K562 (cell line): Measurements from ENCODE around the gene SELENOM. TPM values are rescaled to one million over a fixed set of nuclear protein-coding genes. Genes with fewer than 3 reads are reported as not detected.

Source experiments
- ATAC-seq: fragments of 200-7000 bp; cut with Tn5 transposase; 3 replicates; pipeline ENCODE4 v1.9.1; 2020; ENCODE audit warnings: moderate library complexity
- BruUV-seq: library from RNA; stranded (reverse); fragments of 400-500 nt; replicated peaks from 2 replicates; lab custom pipeline; 2021; lab: Mats Ljungman, UMichigan
- CTCF ChIA-PET: fragments of 300-600 bp; formaldehyde crosslinking; extraction: SDS; loops from one replicate; lab custom pipeline; 2021; ENCODE audit warnings: low intra/inter-chr PET ratio; lab: Yijun Ruan, JAX
- POLR2A ChIA-PET: fragments of 300-600, 350-650 bp; sonication (Branson Sonifier 250); formaldehyde crosslinking; extraction: SDS; loops from one replicate; lab custom pipeline; 2021; ENCODE audit warnings: antibody characterized with exemption, inconsistent platforms; lab: Yijun Ruan, JAX
- DNase-seq, 4 experiments: peaks; one replicate each; pipeline versions ENCODE4 v3.0.0 to v3.0.0-alpha.2; 2011 to 2018; ENCODE audit warnings: low spot score in 3 of 4, mixed read lengths in 3 of 4; ENCODE audit errors: extremely low read depth in 1 of 4
- FAIRE-seq: peaks from 2 replicates; lab custom pipeline; 2011; peaks lifted over from hg19 to GRCh38; lab: Jason Lieb, UNC
- H2AFZ ChIP-seq: 2 replicates; pipeline ENCODE4 v1.6.0; 2011; ENCODE audit warnings: low read depth, low read length, control low read depth, inconsistent platforms
- H3K27ac ChIP-seq: fragments of 200-600 bp; 3 replicates; pipeline ENCODE4 v1.8.0; 2011; ENCODE audit warnings: low read depth, mild to moderate bottlenecking, control low read depth, inconsistent platforms, low read length, moderate library complexity, mixed read lengths; ENCODE audit errors: extremely low read depth
- H3K27me3 ChIP-seq, 2 experiments: fragments of 300-600 bp in 1 of 2; 2 replicates in 1 of 2; 3 replicates in 1 of 2; pipeline versions ENCODE4 v1.6.0 to v1.8.0; 2011; ENCODE audit warnings: inconsistent platforms in 2 of 2, low read length in 2 of 2, mild to moderate bottlenecking in 1 of 2, mixed read lengths in 1 of 2, moderate library complexity in 1 of 2; ENCODE audit not compliant: control insufficient read depth in 2 of 2, insufficient read depth in 2 of 2
- H3K36me3 ChIP-seq: fragments of 300-600 bp; 3 replicates; pipeline ENCODE4 v1.8.0; 2011; ENCODE audit warnings: mild to moderate bottlenecking, low read length, inconsistent platforms; ENCODE audit not compliant: control insufficient read depth, insufficient read depth
- H3K4me1 ChIP-seq, 2 experiments: fragments of 200-600 bp in 1 of 2; replicated peaks in 1 of 2; 2 replicates in 1 of 2; 3 replicates in 1 of 2; pipeline versions ENCODE4 v1.5.1 to v1.8.0; 2011; ENCODE audit warnings: inconsistent platforms in 2 of 2, low read length in 2 of 2, mild to moderate bottlenecking in 1 of 2, mixed read lengths in 1 of 2, moderate library complexity in 1 of 2; ENCODE audit not compliant: control insufficient read depth in 2 of 2, insufficient read depth in 2 of 2
- H3K4me2 ChIP-seq: 2 replicates; pipeline ENCODE4 v1.6.1; 2011; ENCODE audit warnings: low read length, control low read depth, inconsistent platforms, mixed read lengths; ENCODE audit not compliant: insufficient read depth
- H3K4me3 ChIP-seq: fragments of 200-600 bp; sonication (generic), shearing (Covaris generic); 2 replicates; pipeline ENCODE4 v1.5.1; 2016; ENCODE audit warnings: control low read depth, inconsistent platforms
- H3K79me2 ChIP-seq: fragments of 200-600 bp; 3 replicates; pipeline ENCODE4 v1.8.0; 2011; ENCODE audit warnings: low read length, inconsistent platforms; ENCODE audit not compliant: control insufficient read depth, insufficient read depth
- H3K9ac ChIP-seq, 2 experiments: 2 replicates each; pipeline versions ENCODE4 v1.6.0 to v1.6.1; 2011; ENCODE audit warnings: low read depth in 2 of 2, low read length in 2 of 2, control low read depth in 1 of 2, inconsistent platforms in 1 of 2, mild to moderate bottlenecking in 1 of 2, mixed read lengths in 1 of 2; ENCODE audit not compliant: insufficient read depth in 1 of 2
- H3K9me1 ChIP-seq: one replicate; pipeline ENCODE4 v1.6.0; 2011; ENCODE audit warnings: inconsistent platforms, mild to moderate bottlenecking, low read length, moderate library complexity; ENCODE audit not compliant: control insufficient read depth, insufficient read depth
- H3K9me3 ChIP-seq: replicated peaks from 2 replicates; pipeline ENCODE4 v1.5.1; 2011; ENCODE audit warnings: low read depth, low read length, inconsistent platforms; ENCODE audit not compliant: control insufficient read depth, insufficient read depth
- H4K20me1 ChIP-seq: replicated peaks from 2 replicates; pipeline ENCODE4 v1.6.1; 2011; ENCODE audit warnings: low read length, inconsistent platforms, mixed read lengths; ENCODE audit not compliant: control insufficient read depth, insufficient read depth
- BRD4 ChIP-seq: fragments of 200-600 bp; sonication (generic); IDR thresholded peaks from 2 replicates; pipeline ENCODE4 v1.6.1; 2017; ENCODE audit warnings: inconsistent platforms
- CUX1 ChIP-seq: fragments of 200-800 bp; sonication (Bioruptor generic); IDR thresholded peaks from 2 replicates; pipeline ENCODE4 v1.6.1; 2016; ENCODE audit warnings: missing genetic modification characterization, missing compliant biosample characterization
- ELF1 ChIP-seq: fragments of 200-800 bp; sonication (Bioruptor generic); IDR thresholded peaks from 2 replicates; pipeline ENCODE4 v1.6.1; 2016; ENCODE audit warnings: missing genetic modification characterization, missing compliant biosample characterization
- FUS ChIP-seq: fragments of 200-400 bp; formaldehyde crosslinking; optimal IDR thresholded peaks from 2 replicates; pipeline ENCODE3; 2017; ENCODE audit warnings: low read depth, low read length
- GABPB2 ChIP-seq: fragments of 250-450 bp; sonication (Bioruptor Pico); conservative IDR thresholded peaks from 2 replicates; pipeline ENCODE4 v1.5.1; 2021; ENCODE audit warnings: mild to moderate bottlenecking
- GATAD2A ChIP-seq: fragments of 450-650 bp; IDR thresholded peaks from 2 replicates; pipeline ENCODE4 v1.6.1; 2017
- HDAC1 ChIP-seq, 2 experiments: fragments of 450-650 bp; IDR thresholded peaks; 2 replicates each; pipeline ENCODE4 v1.6.1; 2016 to 2017; ENCODE audit warnings: inconsistent platforms in 1 of 2, mild to moderate bottlenecking in 1 of 2, moderate library complexity in 1 of 2
- PTBP1 ChIP-seq: fragments of 200-400 bp; formaldehyde crosslinking; IDR thresholded peaks from 2 replicates; pipeline ENCODE4 v1.6.1; 2017; ENCODE audit warnings: low read depth, low read length
- RAD21 ChIP-seq, 2 experiments: fragments of 250-450 bp in 1 of 2; fragments of 450-650 bp in 1 of 2; sonication (Bioruptor Pico) in 1 of 2; formaldehyde crosslinking in 1 of 2; IDR thresholded peaks in 1 of 2; conservative IDR thresholded peaks in 1 of 2; 2 replicates each; pipeline versions ENCODE4 v1.4.0 to v1.8.0; 2020 to 2022; ENCODE audit warnings: mild to moderate bottlenecking in 2 of 2, moderate library complexity in 1 of 2
- RFX1 ChIP-seq: fragments of 450-650 bp; IDR thresholded peaks from 2 replicates; pipeline ENCODE4 v1.6.1; 2016; ENCODE audit warnings: mild to moderate bottlenecking, moderate library complexity
- SP1 ChIP-seq: sonication (generic); formaldehyde crosslinking; IDR thresholded peaks from 2 replicates; pipeline ENCODE4 v1.8.1; 2022; ENCODE audit warnings: mild to moderate bottlenecking, missing genetic modification reagents
- ZBTB7A ChIP-seq: IDR thresholded peaks from 2 replicates; pipeline ENCODE4 v1.6.1; 2011; ENCODE audit warnings: low read depth, mild to moderate bottlenecking, low read length, moderate library complexity, borderline replicate concordance; ENCODE audit not compliant: control insufficient read depth
- ZNF764 ChIP-seq: fragments of 250-450 bp; sonication (Bioruptor Pico); IDR thresholded peaks from 2 replicates; pipeline ENCODE4 v1.4.0; 2020; ENCODE audit warnings: low read depth, mild to moderate bottlenecking, moderate library complexity
- WGBS: fragments of 100-300 bp; shearing (Covaris generic); methylation state at CpG from one replicate; pipeline ENCODE4 v1.1.6; 2016; ENCODE audit warnings: low coverage, mixed read lengths; ENCODE audit not compliant: insufficient coverage; ENCODE audit errors: missing lambda C conversion rate; 5-methylcytosine and 5-hydroxymethylcytosine counted together
- in situ Hi-C: fragments of 300-500 bp; cut with MboI; formaldehyde crosslinking; loops from 4 replicates; pipeline ENCODE4 v1.15.0; 2018; ENCODE audit warnings: inconsistent platforms, mixed read lengths
- intact Hi-C: fragments of 100-400 bp; cut with micrococcal nuclease; formaldehyde crosslinking; loops from 2 replicates; pipeline ENCODE4 v1.14.2; 2022
- polyA plus RNA-seq, 8 experiments: library from polyadenylated mRNA; depleted of rRNA in 4 of 8; stranded (reverse) in 5 of 8; unstranded in 3 of 8; fragments of >200 nt; fragmentation: Nextera tagmentation in 2 of 8; fragmentation: Illumina TruSeq in 1 of 8; extraction: Ambion mirVana in 2 of 8; extraction: Trizol in 1 of 8; gene quantifications; 2 replicates each; pipeline versions ENCODE4 v1.2.1 to v1.2.3, GENCODE V29; 2011 to 2014; ENCODE audit warnings: inconsistent platforms in 1 of 8, missing spikeins in 1 of 8
- total RNA-seq, 7 experiments: library from RNA; depleted of rRNA in 6 of 7; stranded (reverse); fragments of >200 nt in 6 of 7; fragmentation: Illumina TruSeq in 2 of 7; extraction: Trizol in 2 of 7; gene quantifications; 2 replicates each; pipeline versions ENCODE4 v1.2.1 to v1.2.3, GENCODE V29; 2011 to 2021; ENCODE audit warnings: low replicate concordance in 1 of 7
- TF ChIP-seq, protein P1 (sequence below): fragments of 450-650 bp; formaldehyde crosslinking; conservative IDR thresholded peaks from 2 replicates; pipeline ENCODE4 v1.4.0; 2022; ENCODE audit warnings: mild to moderate bottlenecking, missing genetic modification characterization
- TF ChIP-seq, protein P2 (sequence below): fragments of 250-450 bp; sonication (Bioruptor Pico); IDR thresholded peaks from 2 replicates; pipeline ENCODE4 v1.8.0; 2021; ENCODE audit warnings: moderate library complexity, mild to moderate bottlenecking, inconsistent platforms

The SELENOM gene
- total and polyA plus RNA-seq, 9 of the 15 experiments (the other 6 are each of a cell fraction or from before 2014, with no cell fraction given) = 1.2 to 10.6 (median 3.7) TPM

DNA sequence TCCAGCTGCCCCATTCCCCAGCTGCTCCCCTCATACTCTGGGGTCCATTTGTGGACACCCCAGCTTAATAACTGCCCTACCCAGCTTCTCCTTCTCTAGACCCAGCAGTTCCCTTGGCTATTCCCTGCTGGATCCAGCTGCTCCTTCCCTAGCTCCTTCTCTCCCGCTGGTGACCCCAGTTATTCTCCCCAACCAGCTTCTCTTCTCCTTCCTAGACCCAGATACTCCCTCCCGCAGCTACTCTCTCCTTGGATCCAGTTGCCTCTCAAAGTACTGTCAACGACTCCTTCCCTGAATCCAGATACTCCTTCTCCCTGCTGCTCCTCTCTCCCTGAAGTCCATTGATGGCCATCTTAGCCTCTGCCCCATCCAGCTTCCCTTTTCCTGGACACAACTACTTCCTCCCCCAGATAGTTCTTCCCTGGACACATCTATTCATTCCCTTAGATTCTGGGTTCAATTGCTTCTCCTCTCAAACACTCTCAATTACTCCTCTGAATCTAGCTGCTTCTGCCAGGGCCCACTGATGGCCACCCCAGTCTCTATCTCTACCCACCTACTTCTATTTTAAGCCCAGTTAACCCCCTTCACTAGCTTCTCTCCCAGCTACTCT, 11.6 kb downstream of the SELENOM start (continued):
- TF ChIP-seq CUX1 (CRISPR knock-in tag) (no peak), SP1 (no peak)

GRCh38 chr22:31094741-31095140, 12.6 kb downstream of the SELENOM start:
- Histone ChIP-seq H3K79me2 (no peaks in the 10 kb centered on the region), H3K4me3 (no peak overlapping the region), H3K27me3 (no peaks in the 10 kb centered on the region), H3K4me1 (peaks cover 5 to 21% of the 10 kb centered on the region in 2 experiments; a peak in 3 of 5 replicates), H2AFZ (no peak overlapping the region), H3K36me3 (peaks cover 37% of the 10 kb centered on the region; the same call in 2 of the 3 replicates), H4K20me1 (no peaks in the 10 kb centered on the region), H3K9me1 (peaks cover 5% of the 10 kb centered on the region), H3K9ac (no peak overlapping the region), H3K9me3 (no peaks in the 10 kb centered on the region), H3K27ac (no peak overlapping the region), H3K4me2 (no peak overlapping the region)
- in situ Hi-C loops (no loop called here), intact Hi-C loops (no loop called here)
- BruUV-seq = no TSS peak
- ATAC-seq (no peak), FAIRE-seq (no peak), DNase-seq (no peak)
- POLR2A ChIA-PET = interaction anchor here (0.5 to 1.1 kb wide), 2 partner anchors 11 to 187 kb away, joined by 3 to 4 read pairs; no protein-coding TSS in a partner anchor
- CTCF ChIA-PET = no interaction called here
- 89% methylated on average over 7 of the region's 7 CpGs for WGBS
- TF ChIP-seq PTBP1 (no peak), ZNF764 (CRISPR knock-in tag) (no peak), ZBTB7A (no peak), GATAD2A (no peak), HDAC1 (IDR thresholded peaks at IDR 0.05) (no peak), ELF1 (tag) (no peak), RFX1 (no peak), BRD4 (no peak), GABPB2 (no peak), FUS (no peak), RAD21 (CRISPR knock-in tag; conservative IDR thresholded peaks at IDR 0.05 in 1 of 2, IDR thresholded peaks at IDR 0.05 in 1 of 2) (no peak)
- TF ChIP-seq, protein P1, sequence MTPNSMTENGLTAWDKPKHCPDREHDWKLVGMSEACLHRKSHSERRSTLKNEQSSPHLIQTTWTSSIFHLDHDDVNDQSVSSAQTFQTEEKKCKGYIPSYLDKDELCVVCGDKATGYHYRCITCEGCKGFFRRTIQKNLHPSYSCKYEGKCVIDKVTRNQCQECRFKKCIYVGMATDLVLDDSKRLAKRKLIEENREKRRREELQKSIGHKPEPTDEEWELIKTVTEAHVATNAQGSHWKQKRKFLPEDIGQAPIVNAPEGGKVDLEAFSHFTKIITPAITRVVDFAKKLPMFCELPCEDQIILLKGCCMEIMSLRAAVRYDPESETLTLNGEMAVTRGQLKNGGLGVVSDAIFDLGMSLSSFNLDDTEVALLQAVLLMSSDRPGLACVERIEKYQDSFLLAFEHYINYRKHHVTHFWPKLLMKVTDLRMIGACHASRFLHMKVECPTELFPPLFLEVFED (CRISPR knock-in tag) = no peak
- TF ChIP-seq, protein P2, sequence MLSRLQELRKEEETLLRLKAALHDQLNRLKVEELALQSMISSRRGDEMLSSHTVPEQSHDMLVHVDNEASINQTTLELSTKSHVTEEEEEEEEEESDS (CRISPR knock-in tag) = no peak
